ENCODE results near the gene NOL4L. TPM values are rescaled to one million over a fixed set of nuclear protein-coding genes. Genes with fewer than 3 reads are reported as not detected.

Gene NOL4L
- total and polyA plus RNA-seq, 2 donors (not counting 3 experiments of a cell fraction or from before 2014, with no cell fraction given), result 55.2 to 79.6 TPM

DNA sequence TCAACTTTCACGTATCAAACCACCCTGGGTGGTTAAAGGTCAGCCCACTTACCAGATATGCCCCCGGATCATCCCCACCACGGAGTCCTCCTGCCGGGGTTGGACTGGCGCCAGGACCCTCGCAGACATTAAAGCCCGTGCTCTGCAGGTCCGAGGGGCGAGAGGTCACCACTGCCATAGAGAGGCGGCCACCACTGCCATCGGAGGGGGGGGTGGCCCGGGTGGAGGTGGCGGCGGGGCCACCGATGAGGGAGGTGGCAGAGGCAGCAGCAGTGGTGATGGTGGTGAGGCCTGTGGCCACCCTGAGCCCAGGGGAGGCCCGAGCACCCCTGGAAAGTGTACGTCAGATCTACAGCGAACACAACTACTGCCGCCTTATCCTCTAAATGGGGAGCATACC lies 150.7 kb downstream of the NOL4L start:
- CTCF ChIA-PET, result no interaction called here
- H4K20me1 ChIP-seq (replicated peaks; ENCODE audit: control insufficient read depth, extremely low read depth, insufficient read depth, low read length), result no peaks in the 10 kb centered on the region
- H3K4me1 ChIP-seq (ENCODE audit: control insufficient read depth, extremely low read depth, insufficient read depth, low read length), result peaks cover 32% of the 10 kb centered on the region
- peak overlapping the region; percentile 75 for H3K27ac ChIP-seq (ENCODE audit: insufficient read depth, low read depth, low read length)
- H3K4me3 ChIP-seq (replicated peaks in 1 of 3; ENCODE audit: insufficient read depth in 1 of 3, low read depth in 1 of 3, low read length in 3 of 3), result no peak overlapping the region
- H3K4me2 ChIP-seq (ENCODE audit: insufficient read depth, low read length), result no peak overlapping the region
- dilution Hi-C loops (cut with MboI; ENCODE audit: extremely low pct_ligation_motif_present, low sequenced_read_pairs) (no loop called here), intact Hi-C loops (cut with micrococcal nuclease) (loop anchor here (5.0 kb wide), 1 partner anchor 227 kb away; the partner anchor contains the start of genes PLAGL2 and POFUT1)
- DNase-seq (ENCODE audit: low read depth, low spot score), result no peak
- no peaks in the 10 kb centered on the region for H3K9me3 ChIP-seq (replicated peaks; ENCODE audit: control insufficient read depth, insufficient read depth, low read length)
- no peak overlapping the region for H3K9ac ChIP-seq (replicated peaks; ENCODE audit: extremely low read depth, insufficient read depth, low read length)
- H2AFZ ChIP-seq (ENCODE audit: low read depth, low read length), result no peak overlapping the region
- peaks cover 41 to 53% of the 10 kb centered on the region in 2 experiments for H3K36me3 ChIP-seq (ENCODE audit: control insufficient read depth in 2 of 2, extremely low read depth in 1 of 2, insufficient read depth in 2 of 2, low read length in 2 of 2)
- no peak for FAIRE-seq
- H3K9me1 ChIP-seq (replicated peaks; ENCODE audit: control insufficient read depth, extremely low read depth, insufficient read depth, low read length), result no peaks in the 10 kb centered on the region
- POLR2A ChIA-PET, result no interaction called here
- TF ChIP-seq, protein P1, sequence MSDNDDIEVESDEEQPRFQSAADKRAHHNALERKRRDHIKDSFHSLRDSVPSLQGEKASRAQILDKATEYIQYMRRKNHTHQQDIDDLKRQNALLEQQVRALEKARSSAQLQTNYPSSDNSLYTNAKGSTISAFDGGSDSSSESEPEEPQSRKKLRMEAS (IDR thresholded peaks at IDR 0.05; ENCODE audit: insufficient read depth, insufficient read length), result no peak
- TF ChIP-seq CTCF (IDR thresholded peaks at IDR 0.05; ENCODE audit: extremely low read depth in 1 of 2, insufficient read depth in 1 of 2, low read depth in 1 of 2, low read length in 2 of 2) (no peak), EZH2 (IDR thresholded peaks at IDR 0.05; ENCODE audit: borderline replicate concordance, low read depth, low read length, severe bottlenecking) (no peak), GATA2 (IDR thresholded peaks at IDR 0.05; ENCODE audit: insufficient read depth, insufficient read length, low read depth, low read length) (no peak), MYC (IDR thresholded peaks at IDR 0.05; ENCODE audit: low read depth, low read length) (no peak), POLR2AphosphoS5 (IDR thresholded peaks at IDR 0.05; ENCODE audit: insufficient read depth, low read depth, low read length) (no peak), JUN (IDR thresholded peaks at IDR 0.05; ENCODE audit: borderline replicate concordance, insufficient read depth, insufficient read length, low read depth) (no peak), POLR2A (IDR thresholded peaks at IDR 0.05; ENCODE audit: low read depth, low read length) (no peak), FOS (IDR thresholded peaks at IDR 0.05; ENCODE audit: borderline replicate concordance, insufficient read depth, low read length) (no peak)
- no TSS peak for BruUV-seq (replicated peaks)
- H3K27me3 ChIP-seq (ENCODE audit: control insufficient read depth in 2 of 2, insufficient read depth in 2 of 2, low read length in 2 of 2), result no peaks in the 10 kb centered on the region
- H3K79me2 ChIP-seq (ENCODE audit: control insufficient read depth, insufficient read depth, low read length), result peaks cover 13% of the 10 kb centered on the region

Data from endothelial cell of umbilical vein (primary cell).